Pancreas (tissue), 10 donors: Measurements from ENCODE around the gene DDIT4. TPM values are rescaled to one million over a fixed set of nuclear protein-coding genes. Genes with fewer than 3 reads are reported as not detected.
"Not testable (repeated sequence)": the region's sequence is repeated elsewhere in the genome, so short reads cannot be mapped to it uniquely, and the experiment has no call there.

Source experiments
- ATAC-seq, 4 donors: fragments of 200-7000 bp; cut with Tn5 transposase; one replicate each; pipeline versions ENCODE4 v1.8.0 to v1.9.1; 2020; ENCODE audit warnings: mild to moderate bottlenecking in 4 of 4, moderate library complexity in 4 of 4
- DNase-seq, 6 donors: peaks; one replicate each; pipeline ENCODE4 v3.0.0-alpha.2; 2020
- FAIRE-seq: peaks from 2 replicates; lab custom pipeline; 2012; peaks lifted over from hg19 to GRCh38; lab: Jason Lieb, UNC
- H3K27ac ChIP-seq, 4 donors: fragments of 200-600 bp; sonication (generic); 1 replicate in 3 of 4; 2 replicates in 1 of 4; pipeline versions ENCODE4 v1.5.0 to v1.8.0; 2020
- H3K27me3 ChIP-seq, 4 donors: fragments of 200-600 bp; one replicate each; pipeline ENCODE4 v1.8.0; 2021
- H3K36me3 ChIP-seq, 3 donors: fragments of 200-600 bp; sonication (generic) in 1 of 3; one replicate each; pipeline versions ENCODE4 v1.5.0 to v1.8.0; 2020 to 2021
- H3K4me1 ChIP-seq, 3 donors: fragments of 200-600 bp; one replicate each; pipeline ENCODE4 v1.8.0; 2021
- H3K4me3 ChIP-seq, 4 donors: fragments of 200-600 bp; sonication (generic) in 2 of 4; one replicate each; pipeline versions ENCODE4 v1.5.0 to v1.8.0; 2020 to 2021
- H3K9me3 ChIP-seq, 4 donors: fragments of 200-600 bp; one replicate each; pipeline ENCODE4 v1.8.0; 2021
- WGBS, 2 donors: extraction: QIAGEN DNeasy Blood & Tissue Kit; methylation state at CpG; one replicate each; pipeline ENCODE4 v1.1.7; 2013; 5-methylcytosine and 5-hydroxymethylcytosine counted together
- intact Hi-C, 3 donors: fragments of 100-400 bp; cut with DNase I; formaldehyde crosslinking; loops; one replicate each; pipeline versions ENCODE4 v1.11.1 to v1.14.2; 2022
- polyA plus RNA-seq, 2 donors: library from polyadenylated mRNA; stranded (reverse); fragments of 200-250 nt; gene quantifications; one replicate each; pipeline ENCODE4 v1.2.3, GENCODE V29; 2013
- total RNA-seq, 6 donors: library from RNA; stranded (reverse); fragmentation: NEBNext Ultra II Directional in 4 of 6; extraction: Animal tissue kit (Norgen Biotek cat#: 25700) in 4 of 6; gene quantifications; one replicate each; pipeline versions ENCODE4 v1.2.1 to v1.2.4, GENCODE V29; 2021 to 2023
- TF ChIP-seq, protein P1 (sequence below), 4 donors: fragments of 200-600 bp; sonication (generic) in 3 of 4; IDR thresholded peaks; one replicate each; pipeline versions ENCODE4 v1.5.0 to v1.8.0; 2021; ENCODE audit warnings: antibody characterized with exemption in 4 of 4
- donor health status: healthy with polysubstance abuse.
- donor health status: DM: no; HTN: no; CAD: no; lungs with moderate emphysema.
- donor health status: DM: no; HTN: no; CAD: no.
- donor health status: control.
- donor health status: control.
- donor health status: Bipolar disorder and iron deficiency.
- donor health status: DM: yes; HTN: yes; CAD: no.
- donor health status: DM: no; HTN: no; CAD: no.
- donor health status: DM: no; HTN: no; CAD: no.
- donor health status: DM: yes; HTN: yes; CAD: no.

Gene DDIT4
- total and polyA plus RNA-seq, 8 donors = 61.6 to 1,144 (median 215) TPM

DNA sequence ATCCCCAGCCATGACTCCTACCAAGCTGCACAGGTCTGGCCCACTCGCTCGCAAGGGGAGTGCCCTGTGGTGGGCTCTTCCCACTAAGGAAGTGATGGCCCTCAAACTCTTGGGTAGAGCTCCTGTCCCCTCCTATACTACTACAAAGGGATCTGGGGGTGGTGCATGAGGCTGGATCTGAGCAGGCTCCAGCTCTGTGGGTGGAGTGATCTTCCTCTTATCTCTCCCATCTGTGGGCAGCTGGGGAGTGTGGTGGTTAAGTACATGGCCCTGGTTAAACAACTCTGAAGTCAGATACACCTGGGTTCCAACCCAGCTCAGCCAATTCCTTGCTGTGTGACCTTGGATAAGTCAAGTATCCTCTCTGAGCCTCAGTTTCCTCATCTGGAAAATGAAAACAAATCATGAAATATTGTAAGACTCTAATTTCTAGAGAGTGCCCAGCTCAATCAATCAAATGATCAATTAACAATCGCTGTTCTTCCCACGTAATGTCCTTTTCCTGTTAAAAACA lies 17.4 kb downstream of the DDIT4 start:
- H3K4me3 ChIP-seq = no peak overlapping the region
- 96 to 98% methylated on average over 4 of the region's 4 CpGs for WGBS, 2 donors
- H3K9me3 ChIP-seq = no peaks in the 10 kb centered on the region
- DNase-seq (no peak), ATAC-seq (no peak), FAIRE-seq (no peak)
- no peaks in the 10 kb centered on the region for H3K36me3 ChIP-seq
- TF ChIP-seq, protein P1, sequence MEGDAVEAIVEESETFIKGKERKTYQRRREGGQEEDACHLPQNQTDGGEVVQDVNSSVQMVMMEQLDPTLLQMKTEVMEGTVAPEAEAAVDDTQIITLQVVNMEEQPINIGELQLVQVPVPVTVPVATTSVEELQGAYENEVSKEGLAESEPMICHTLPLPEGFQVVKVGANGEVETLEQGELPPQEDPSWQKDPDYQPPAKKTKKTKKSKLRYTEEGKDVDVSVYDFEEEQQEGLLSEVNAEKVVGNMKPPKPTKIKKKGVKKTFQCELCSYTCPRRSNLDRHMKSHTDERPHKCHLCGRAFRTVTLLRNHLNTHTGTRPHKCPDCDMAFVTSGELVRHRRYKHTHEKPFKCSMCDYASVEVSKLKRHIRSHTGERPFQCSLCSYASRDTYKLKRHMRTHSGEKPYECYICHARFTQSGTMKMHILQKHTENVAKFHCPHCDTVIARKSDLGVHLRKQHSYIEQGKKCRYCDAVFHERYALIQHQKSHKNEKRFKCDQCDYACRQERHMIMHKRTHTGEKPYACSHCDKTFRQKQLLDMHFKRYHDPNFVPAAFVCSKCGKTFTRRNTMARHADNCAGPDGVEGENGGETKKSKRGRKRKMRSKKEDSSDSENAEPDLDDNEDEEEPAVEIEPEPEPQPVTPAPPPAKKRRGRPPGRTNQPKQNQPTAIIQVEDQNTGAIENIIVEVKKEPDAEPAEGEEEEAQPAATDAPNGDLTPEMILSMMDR (IDR thresholded peaks at IDR 0.05) = no peak
- peaks cover 0 to 5% (median 4%) of the 10 kb centered on the region in 3 donors for H3K4me1 ChIP-seq
- no peak overlapping the region for H3K27ac ChIP-seq
- H3K27me3 ChIP-seq = no peaks in the 10 kb centered on the region
- intact Hi-C loops = no loop called here

DNA sequence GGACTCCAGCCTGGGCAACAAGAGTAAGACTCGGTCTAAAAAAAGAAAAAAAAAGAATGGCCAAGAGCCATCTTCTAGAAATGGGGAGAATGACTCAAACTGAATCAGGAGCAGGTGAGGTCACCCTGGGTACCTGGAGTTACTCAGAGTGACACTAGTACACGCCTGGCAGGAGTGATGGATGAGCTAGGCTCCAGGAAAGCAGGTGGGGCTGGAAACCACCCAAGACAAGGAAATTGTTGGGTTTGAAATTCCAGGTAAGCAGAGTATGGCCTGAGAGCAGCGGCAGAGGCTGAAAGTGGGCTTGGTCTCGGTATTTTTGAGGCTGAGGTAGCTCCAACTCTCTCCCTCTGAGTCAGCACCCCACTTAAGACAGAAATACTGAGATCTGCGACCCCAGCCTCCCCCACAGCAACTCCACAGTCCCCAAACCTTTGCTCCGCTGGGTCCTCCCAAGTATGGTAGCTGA lies 18.5 kb downstream of the DDIT4 start:
- no peak overlapping the region for H3K4me3 ChIP-seq
- H3K27ac ChIP-seq = peak overlapping the region; percentile 39 to 82 (median 61)
- no peaks in the 10 kb centered on the region for H3K9me3 ChIP-seq
- FAIRE-seq (no peak), DNase-seq (peak in 3 of 6 donors; percentile 61 to 70 (median 68)), ATAC-seq (peak; percentile 70 to 84 (median 76))
- 52 to 60% methylated on average over 6 of the region's 6 CpGs for WGBS, 2 donors
- H3K4me1 ChIP-seq = peaks cover 0 to 8% (median 7%) of the 10 kb centered on the region in 3 donors
- H3K36me3 ChIP-seq = no peaks in the 10 kb centered on the region
- intact Hi-C loops = no loop called here
- no peaks in the 10 kb centered on the region for H3K27me3 ChIP-seq
- TF ChIP-seq, protein P1 (IDR thresholded peaks at IDR 0.05) = no peak

DNA sequence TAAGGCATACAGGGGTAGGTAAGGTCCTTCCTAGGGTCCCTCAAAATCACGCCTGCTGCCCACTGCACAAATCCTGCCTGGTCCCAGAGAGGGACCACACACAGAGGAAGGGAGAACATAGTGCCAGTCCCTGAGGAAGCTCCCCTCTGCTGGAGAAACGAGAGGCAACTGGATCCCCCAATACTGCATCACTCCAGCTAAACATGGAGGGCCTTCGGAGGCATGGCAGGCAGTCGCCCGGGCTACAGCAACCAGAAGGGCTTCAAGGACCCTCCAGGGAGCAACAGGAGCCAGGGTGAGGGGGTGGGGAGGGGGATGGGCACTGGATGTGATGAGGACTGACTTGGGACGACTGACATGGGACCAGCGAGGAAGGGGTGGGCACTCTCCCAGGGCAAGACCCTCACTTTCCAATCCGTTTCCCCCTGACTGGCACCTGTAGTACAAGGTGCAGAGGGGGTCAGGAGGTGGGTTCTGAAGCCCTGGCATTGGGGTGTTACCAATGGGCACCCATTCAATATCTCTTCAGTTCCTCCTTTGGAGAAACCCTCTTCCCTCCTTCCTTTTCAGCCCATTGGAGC lies 21.7 kb downstream of the DDIT4 start:
- H3K27ac ChIP-seq = no peak overlapping the region
- DNase-seq = no peak
- H3K36me3 ChIP-seq = no peaks in the 10 kb centered on the region
- intact Hi-C loops = no loop called here
- no peaks in the 10 kb centered on the region for H3K9me3 ChIP-seq
- H3K4me3 ChIP-seq = no peak overlapping the region
- no peak for ATAC-seq
- 91 to 97% methylated on average over 8 of the region's 8 CpGs for WGBS, 2 donors
- no peaks in the 10 kb centered on the region for H3K27me3 ChIP-seq
- no peak for FAIRE-seq
- TF ChIP-seq, protein P1 (IDR thresholded peaks at IDR 0.05) = no peak
- H3K4me1 ChIP-seq = peaks cover 0 to 11% (median 11%) of the 10 kb centered on the region in 3 donors

DNA sequence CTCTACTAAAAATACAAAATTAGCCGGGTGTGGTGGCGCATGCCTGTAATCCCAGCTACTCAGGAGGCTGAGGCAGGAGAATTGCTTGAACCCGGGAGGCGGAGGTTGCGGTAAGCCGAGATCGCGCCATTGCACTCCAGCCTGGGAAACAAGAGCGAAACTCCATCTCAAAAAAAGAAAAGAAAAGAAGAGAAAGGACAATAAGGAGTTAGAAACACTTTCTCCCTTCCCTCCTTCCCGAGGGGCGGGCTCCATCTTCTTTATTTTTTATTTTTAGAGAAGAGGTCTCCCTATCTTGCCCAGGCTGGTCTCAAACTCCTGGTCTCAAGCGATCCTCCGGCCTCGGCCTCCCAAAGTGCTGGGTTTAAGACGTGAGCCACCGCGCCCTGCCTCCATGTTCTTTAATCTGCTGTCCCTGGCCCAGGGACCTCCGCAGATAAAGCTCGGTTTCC lies 23.1 kb downstream of the DDIT4 start:
- 82% methylated on average over 16 to 19 of the region's 19 CpGs for WGBS, 2 donors
- H3K36me3 ChIP-seq, FAIRE-seq, H3K27me3 ChIP-seq, ATAC-seq, DNase-seq, intact Hi-C loops, H3K9me3 ChIP-seq: not testable (repeated sequence)
- Histone ChIP-seq H3K27ac (peak overlapping the region in 3 of 4 donors; percentile 87 to 93 (median 92)), H3K4me1 (peaks cover 0 to 11% (median 11%) of the 10 kb centered on the region in 3 donors), H3K4me3 (peak overlapping the region in 2 of 4 donors; percentile 64 to 67)

DNA sequence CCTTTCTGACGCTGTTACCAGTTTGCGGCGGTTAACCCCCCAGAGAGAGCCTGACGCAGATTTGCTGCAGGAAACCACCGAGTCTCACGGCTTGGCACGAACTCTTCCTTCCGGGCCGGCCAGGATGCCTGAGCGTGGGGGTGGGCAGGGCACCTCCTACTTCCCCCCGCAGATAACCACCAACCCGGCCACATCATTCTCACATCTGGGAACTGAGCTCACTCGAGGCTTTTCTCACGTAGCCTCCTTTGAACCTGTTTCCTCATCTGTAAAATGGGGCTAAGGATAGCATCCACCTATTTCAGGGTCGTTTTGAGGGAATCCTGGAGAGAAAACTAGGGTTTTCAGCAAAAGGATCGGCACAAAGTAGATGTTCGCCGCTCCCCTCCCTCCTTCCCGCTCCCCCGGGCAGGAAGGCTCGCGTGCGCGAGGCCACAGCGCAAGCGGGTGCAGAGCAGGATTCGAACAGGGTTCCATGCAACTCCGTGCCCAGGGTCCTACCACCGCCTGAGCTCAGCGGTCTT lies 23.6 kb downstream of the DDIT4 start:
- Histone ChIP-seq H3K36me3 (no peaks in the 10 kb centered on the region), H3K4me3 (peak overlapping the region; percentile 33 to 67 (median 53)), H3K27me3 (no peaks in the 10 kb centered on the region), H3K27ac (peak overlapping the region; percentile 77 to 93 (median 90)), H3K9me3 (no peaks in the 10 kb centered on the region), H3K4me1 (peaks cover 0 to 11% (median 11%) of the 10 kb centered on the region in 3 donors)
- ATAC-seq (peak; percentile 25 to 76 (median 46)), FAIRE-seq (no peak), DNase-seq (peak in 5 of 6 donors; percentile 52 to 85 (median 67))
- WGBS, 2 donors = 9 to 11% methylated on average over 30 of the region's 30 CpGs
- TF ChIP-seq, protein P1 (IDR thresholded peaks at IDR 0.05) = no peak
- intact Hi-C loops = no loop called here
